Measurements from ENCODE around the gene STRA6.

DNA sequence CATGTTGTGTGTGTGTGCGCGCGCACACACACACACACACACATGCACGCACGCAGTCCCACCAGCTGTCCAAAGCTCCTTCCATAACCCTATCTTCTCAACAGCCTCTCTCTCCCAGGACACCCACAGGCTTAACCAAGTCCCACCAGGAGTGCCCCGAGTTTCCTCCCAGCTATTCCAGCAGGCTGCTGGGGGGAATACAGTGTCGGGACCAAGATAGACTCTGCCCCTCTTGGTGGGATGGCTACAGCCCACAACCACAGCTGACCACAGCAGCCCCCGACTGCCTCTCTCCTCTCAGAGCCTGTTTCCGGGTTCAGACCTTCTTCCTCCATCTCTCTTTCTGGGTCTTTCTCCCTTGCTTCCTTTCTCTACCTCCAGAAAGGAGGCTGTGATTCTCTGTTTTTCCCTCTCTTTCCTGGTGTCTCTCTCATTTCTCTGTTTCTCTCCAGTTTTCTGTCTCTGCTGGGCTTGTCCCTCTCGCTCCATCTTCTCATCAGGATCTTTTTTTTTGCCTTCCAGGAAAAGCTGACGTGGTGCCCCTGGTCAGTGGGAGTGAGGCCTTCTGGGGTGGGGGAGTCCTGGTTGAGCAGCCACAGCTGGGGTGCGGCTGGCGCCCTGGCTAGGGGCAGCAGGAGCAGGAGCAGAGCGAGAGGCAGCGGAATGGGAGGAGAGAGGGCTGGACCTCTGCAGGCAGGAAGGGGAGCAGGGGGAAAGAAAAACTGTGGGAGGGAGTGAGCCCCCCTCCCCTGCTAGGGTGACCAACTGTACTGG, 32.3 kb downstream of the STRA6 start:
- TF ChIP-seq, protein P1, sequence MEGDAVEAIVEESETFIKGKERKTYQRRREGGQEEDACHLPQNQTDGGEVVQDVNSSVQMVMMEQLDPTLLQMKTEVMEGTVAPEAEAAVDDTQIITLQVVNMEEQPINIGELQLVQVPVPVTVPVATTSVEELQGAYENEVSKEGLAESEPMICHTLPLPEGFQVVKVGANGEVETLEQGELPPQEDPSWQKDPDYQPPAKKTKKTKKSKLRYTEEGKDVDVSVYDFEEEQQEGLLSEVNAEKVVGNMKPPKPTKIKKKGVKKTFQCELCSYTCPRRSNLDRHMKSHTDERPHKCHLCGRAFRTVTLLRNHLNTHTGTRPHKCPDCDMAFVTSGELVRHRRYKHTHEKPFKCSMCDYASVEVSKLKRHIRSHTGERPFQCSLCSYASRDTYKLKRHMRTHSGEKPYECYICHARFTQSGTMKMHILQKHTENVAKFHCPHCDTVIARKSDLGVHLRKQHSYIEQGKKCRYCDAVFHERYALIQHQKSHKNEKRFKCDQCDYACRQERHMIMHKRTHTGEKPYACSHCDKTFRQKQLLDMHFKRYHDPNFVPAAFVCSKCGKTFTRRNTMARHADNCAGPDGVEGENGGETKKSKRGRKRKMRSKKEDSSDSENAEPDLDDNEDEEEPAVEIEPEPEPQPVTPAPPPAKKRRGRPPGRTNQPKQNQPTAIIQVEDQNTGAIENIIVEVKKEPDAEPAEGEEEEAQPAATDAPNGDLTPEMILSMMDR (IDR thresholded peaks at IDR 0.05), result no peak
- no peak for TF ChIP-seq POLR2AphosphoS5 (IDR thresholded peaks at IDR 0.05)
- no peak for TF ChIP-seq POLR2A (IDR thresholded peaks at IDR 0.05)
- no peak for TF ChIP-seq EP300 (IDR thresholded peaks at IDR 0.05)
